GM11168 (cell line): ENCODE results near the gene HLA-DQB1.
"Not testable (repeated sequence)": the region's sequence is repeated elsewhere in the genome, so short reads cannot be mapped to it uniquely, and the experiment has no call there.

ENCODE experiments used
- in situ Hi-C: fragments of 300-500 bp; cut with MboI; formaldehyde crosslinking; loops from one replicate; pipeline ENCODE4 v1.12.0; 2022; ENCODE audit warnings: low sequenced_read_pairs; ENCODE audit not compliant: unreplicated experiment

The HLA-DQB1 gene

GRCh38 chr6:32664827-32665362 lies 1.6 kb downstream of the HLA-DQB1 start:
- in situ Hi-C loops = no loop called here

- in situ Hi-C loops = no loop called here
These were observed 2.1 kb downstream of the HLA-DQB1 start for GRCh38 chr6:32664354-32664753.

GRCh38 chr6:32662836-32663235 lies 3.6 kb downstream of the HLA-DQB1 start:
- in situ Hi-C loops = no loop called here

DNA sequence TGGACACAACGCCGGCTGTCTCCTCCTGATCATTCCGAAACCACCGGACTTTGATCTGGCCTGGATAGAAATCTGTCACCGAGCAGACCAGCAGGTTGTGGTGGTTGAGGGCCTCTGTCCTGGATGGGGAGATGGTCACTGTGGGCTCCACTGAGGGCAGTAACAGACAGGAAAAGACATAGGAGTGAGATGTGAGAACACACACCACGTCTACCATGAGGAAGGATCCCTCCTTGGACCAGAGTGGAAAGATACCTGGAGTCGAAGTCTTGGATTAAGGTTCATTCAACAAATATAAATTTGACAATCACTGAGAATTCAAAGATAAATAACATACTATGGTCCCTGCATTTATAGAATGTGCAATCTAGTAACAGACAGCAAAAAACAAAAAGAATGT lies 4.4 kb downstream of the HLA-DQB1 start:
- in situ Hi-C loops = no loop called here

- in situ Hi-C loops = no loop called here
These were observed 6.4 kb downstream of the HLA-DQB1 start for GRCh38 chr6:32659856-32660595.

DNA sequence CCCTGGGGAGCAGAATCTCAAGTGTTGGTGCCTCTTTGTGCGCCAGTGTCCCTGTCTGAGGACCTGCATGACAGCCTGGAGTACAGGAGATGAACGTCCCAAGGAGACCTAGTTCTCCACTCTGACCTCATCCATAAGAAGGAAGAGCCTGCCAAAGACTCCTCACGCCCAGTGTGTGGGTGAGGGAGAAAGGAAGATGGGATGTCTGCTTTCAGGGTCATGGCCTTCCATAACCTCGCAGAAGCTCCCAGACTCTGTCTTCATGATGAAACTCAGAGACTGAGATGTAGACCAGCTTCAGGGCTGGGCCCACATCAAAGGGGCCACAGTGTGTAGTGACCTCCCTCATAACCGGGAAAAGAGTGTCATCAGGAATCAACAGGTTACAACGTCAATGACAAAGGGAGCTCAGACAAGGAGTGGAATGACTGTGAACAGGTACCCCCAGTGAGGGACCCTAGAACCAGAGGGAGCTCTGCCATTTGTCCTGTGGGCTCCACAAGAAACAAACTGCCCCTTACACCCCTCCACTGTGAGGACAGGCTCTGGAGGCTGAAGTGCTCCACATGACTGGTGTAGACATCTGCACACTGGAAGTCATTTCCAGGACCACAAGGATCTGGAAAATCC lies 8.1 kb downstream of the HLA-DQB1 start:
- in situ Hi-C loops = no loop called here

DNA sequence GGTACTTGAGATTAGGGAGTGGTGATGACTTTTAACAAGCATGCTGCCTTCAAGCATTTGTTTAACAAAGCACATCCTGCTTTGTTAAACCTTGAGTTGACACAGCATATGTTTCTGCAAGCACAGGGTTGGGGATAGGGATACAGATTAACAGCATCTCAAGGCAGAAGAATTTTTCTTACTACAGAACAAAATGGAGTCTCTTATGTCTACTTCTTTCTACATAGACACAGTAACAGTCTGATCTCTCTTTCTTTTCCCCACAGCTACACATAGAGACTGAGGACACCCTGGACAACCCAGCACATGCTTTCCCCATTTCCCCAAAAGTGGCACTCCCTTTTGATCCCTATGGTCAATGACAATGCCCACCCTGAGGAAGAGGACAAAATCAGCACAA lies 8.6 kb downstream of the HLA-DQB1 start:
- in situ Hi-C loops = not testable (repeated sequence)

DNA sequence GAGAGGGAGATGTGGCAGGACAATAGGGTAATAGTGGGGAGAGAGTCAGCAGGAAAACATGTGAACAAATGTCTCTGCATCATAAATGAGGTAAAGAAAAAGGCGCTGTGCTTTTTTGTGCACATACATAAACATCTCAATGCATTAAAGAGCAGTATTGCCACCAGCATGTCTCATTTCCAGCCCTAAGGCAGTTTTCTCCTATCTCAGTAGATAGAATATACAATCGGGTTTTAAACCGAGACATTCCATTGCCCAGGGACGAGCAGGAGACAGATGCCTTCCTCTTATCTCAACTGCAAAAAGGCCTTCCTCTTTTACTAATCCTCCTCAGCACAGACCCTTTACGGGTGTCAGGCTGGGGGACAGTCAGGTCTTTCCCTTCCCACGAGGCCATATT lies 9.1 kb downstream of the HLA-DQB1 start:
- in situ Hi-C loops = not testable (repeated sequence)

- in situ Hi-C loops = no loop called here
These were observed 11.2 kb downstream of the HLA-DQB1 start for GRCh38 chr6:32655203-32655710.

GRCh38 chr6:32645047-32645703 lies 21.3 kb downstream of the HLA-DQB1 start:
- in situ Hi-C loops = no loop called here

GRCh38 chr6:32643904-32644303 lies 22.6 kb downstream of the HLA-DQB1 start:
- in situ Hi-C loops = no loop called here

DNA sequence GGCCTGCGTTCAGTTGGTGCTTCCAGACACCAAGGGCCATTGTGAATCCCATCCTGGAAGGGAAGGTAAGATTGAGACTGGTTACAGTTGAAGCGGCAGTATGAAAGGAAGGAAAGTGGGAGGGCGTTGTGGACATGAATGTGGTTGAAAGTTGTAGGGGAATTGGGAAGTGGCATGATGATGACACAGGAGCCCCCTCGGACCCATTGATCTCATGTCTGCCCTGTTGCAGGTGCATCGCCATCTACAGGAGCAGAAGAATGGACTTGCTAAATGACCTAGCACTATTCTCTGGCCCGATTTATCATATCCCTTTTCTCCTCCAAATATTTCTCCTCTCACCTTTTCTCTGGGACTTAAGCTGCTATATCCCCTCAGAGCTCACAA lies 23.7 kb downstream of the HLA-DQB1 start:
- in situ Hi-C loops = no loop called here

GRCh38 chr6:32641785-32642719 lies 24.4 kb downstream of the HLA-DQB1 start:
- in situ Hi-C loops = not testable (repeated sequence)

DNA sequence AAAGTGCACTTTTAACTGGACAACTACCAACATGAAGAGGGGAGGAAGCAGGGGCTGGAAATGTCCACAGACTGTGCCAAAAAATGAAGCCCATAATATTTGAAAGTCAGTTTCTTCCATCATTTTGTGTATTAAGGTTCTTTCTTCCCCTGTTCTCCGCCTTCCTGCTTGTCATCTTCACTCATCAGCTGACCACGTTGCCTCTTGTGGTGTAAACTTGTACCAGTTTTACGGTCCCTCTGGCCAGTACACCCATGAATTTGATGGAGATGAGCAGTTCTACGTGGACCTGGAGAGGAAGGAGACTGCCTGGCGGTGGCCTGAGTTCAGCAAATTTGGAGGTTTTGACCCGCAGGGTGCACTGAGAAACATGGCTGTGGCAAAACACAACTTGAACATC lies 25.3 kb downstream of the HLA-DQB1 start:
- in situ Hi-C loops = no loop called here

GRCh38 chr6:32639440-32640394 lies 26.7 kb downstream of the HLA-DQB1 start:
- in situ Hi-C loops = no loop called here

DNA sequence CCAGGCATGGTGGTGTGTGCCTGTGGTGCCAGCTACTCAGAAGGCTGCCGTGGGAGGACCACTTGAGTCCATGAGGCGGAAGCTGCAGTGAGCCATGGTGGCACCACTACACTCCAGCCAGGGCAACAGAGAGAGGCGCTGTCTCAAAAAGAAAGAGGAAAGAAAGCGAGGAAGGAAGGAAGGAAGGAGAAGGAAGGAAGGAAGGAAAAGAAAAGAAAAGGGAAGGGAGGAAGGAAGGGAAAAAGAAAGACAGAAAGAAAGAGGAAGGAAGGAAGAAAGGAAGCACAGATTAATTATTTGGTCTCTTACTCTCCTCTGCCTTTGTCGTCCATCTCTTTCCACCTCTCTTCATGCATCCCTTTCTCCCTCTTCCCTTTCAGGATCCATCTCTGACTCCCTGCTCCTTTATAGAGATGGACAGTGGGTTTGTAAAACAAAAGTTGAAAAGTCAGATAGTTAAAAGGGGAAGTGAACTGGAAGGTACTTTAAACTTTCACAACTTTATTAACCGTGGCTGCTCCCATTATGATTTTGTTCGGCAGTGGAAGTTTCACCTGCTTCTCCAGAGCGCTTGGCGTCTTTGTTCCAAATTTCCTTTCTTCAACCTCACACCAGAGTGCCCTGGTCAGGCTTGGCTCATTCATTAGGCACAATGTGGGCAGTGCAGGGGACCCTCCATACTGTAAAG lies 27.8 kb downstream of the HLA-DQB1 start:
- in situ Hi-C loops = no loop called here

DNA sequence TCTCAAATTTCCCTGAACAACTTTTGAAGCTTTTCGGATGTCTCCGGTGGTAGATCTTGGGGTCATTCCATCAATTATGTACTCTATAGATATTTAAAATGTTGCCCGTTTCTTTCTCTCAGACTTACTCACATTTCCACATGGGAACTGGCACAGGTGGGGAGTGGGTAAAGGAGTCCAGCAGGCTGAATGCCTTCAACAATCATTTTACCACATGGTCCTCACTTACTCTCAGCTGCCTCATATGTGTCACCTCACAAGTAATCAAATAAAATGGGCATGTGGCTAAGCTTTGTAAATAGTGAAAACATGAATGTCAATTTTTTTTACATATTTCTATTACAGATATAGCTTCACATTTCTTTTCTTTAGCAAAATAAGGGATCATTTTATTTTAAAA lies 28.6 kb downstream of the HLA-DQB1 start:
- in situ Hi-C loops = no loop called here

- in situ Hi-C loops = no loop called here
These were observed 29.1 kb downstream of the HLA-DQB1 start, which contains the start of gene HLA-DQA1 for GRCh38 chr6:32637219-32637880. HLA-DQA1 (plus strand) TSS chr6:32637406; CDS start chr6:32637459, 53 bp downstream.
